Measurements from ENCODE around the gene TRIM10. TPM values are rescaled to one million over a fixed set of nuclear protein-coding genes. Genes with fewer than 3 reads are reported as not detected.
"Not testable (repeated sequence)": the region's sequence is repeated elsewhere in the genome, so short reads cannot be mapped to it uniquely, and the experiment has no call there.

Gene TRIM10
- total RNA-seq, 4 donors from 2014 or later = 0.08 TPM; not detected in 3

- peaks cover 0 to 6% (median 5%) of the 10 kb centered on the region in 3 donors for H3K4me1 ChIP-seq
- H3K36me3 ChIP-seq = no peaks in the 10 kb centered on the region
- peaks cover 72% of the 10 kb centered on the region for H3K27me3 ChIP-seq
- H3K9me3 ChIP-seq = no peaks in the 10 kb centered on the region
- no peak for ATAC-seq
- no peak overlapping the region for H3K4me3 ChIP-seq
- H3K27ac ChIP-seq = no peak overlapping the region
- 41 to 47% methylated on average over 5 to 6 of the region's 6 CpGs for WGBS, 2 donors (ENCODE audit: low coverage in 1 of 2)
- TF ChIP-seq EP300 (IDR thresholded peaks at IDR 0.05) (no peak), POLR2AphosphoS5 (IDR thresholded peaks at IDR 0.05) (no peak), POLR2A (IDR thresholded peaks at IDR 0.05) (no peak), CTCF (IDR thresholded peaks at IDR 0.05) (no peak)
Measured at GRCh38 chr6:30167101-30167500, 6.1 kb upstream of the TRIM10 start.

- ATAC-seq, H3K4me3 ChIP-seq, H3K9me3 ChIP-seq, H3K27ac ChIP-seq, H3K36me3 ChIP-seq, H3K4me1 ChIP-seq: not testable (repeated sequence)
- peaks cover 54% of the 10 kb centered on the region for H3K27me3 ChIP-seq
- 83 to 92% methylated on average over 1 of the region's 1 CpG for WGBS, 2 donors (ENCODE audit: low coverage in 1 of 2)
Measured at GRCh38 chr6:30165238-30165637, 4.2 kb upstream of the TRIM10 start.

GRCh38 chr6:30164714-30165113 is 3.7 kb upstream of the TRIM10 start:
- H3K4me3 ChIP-seq = no peak overlapping the region
- H3K27me3 ChIP-seq = peaks cover 51% of the 10 kb centered on the region
- ATAC-seq = no peak
- H3K36me3 ChIP-seq = no peaks in the 10 kb centered on the region
- H3K4me1 ChIP-seq = no peaks in the 10 kb centered on the region
- H3K9me3 ChIP-seq = no peaks in the 10 kb centered on the region
- TF ChIP-seq CTCF (IDR thresholded peaks at IDR 0.05) (no peak), POLR2AphosphoS5 (IDR thresholded peaks at IDR 0.05) (no peak), POLR2A (IDR thresholded peaks at IDR 0.05) (no peak), EP300 (IDR thresholded peaks at IDR 0.05) (no peak)
- whole genome bisulfite sequencing, 2 donors (ENCODE audit: low coverage in 1 of 2) = 82 to 89% methylated on average over 4 of the region's 4 CpGs
- no peak overlapping the region for H3K27ac ChIP-seq

- TF ChIP-seq EP300 (IDR thresholded peaks at IDR 0.05) (no peak), POLR2AphosphoS5 (IDR thresholded peaks at IDR 0.05) (no peak), POLR2A (IDR thresholded peaks at IDR 0.05) (no peak), CTCF (IDR thresholded peaks at IDR 0.05) (no peak)
- H3K9me3 ChIP-seq = no peaks in the 10 kb centered on the region
- no peaks in the 10 kb centered on the region for H3K4me1 ChIP-seq
- no peak for ATAC-seq
- peaks cover 48% of the 10 kb centered on the region for H3K27me3 ChIP-seq
- H3K27ac ChIP-seq = no peak overlapping the region
- H3K4me3 ChIP-seq = no peak overlapping the region
- no peaks in the 10 kb centered on the region for H3K36me3 ChIP-seq
- WGBS, 2 donors (ENCODE audit: low coverage in 1 of 2) = 80 to 87% methylated on average over 2 to 3 of the region's 16 CpGs
Measured at GRCh38 chr6:30163918-30164654, 3.1 kb upstream of the TRIM10 start.

- peaks cover 43% of the 10 kb centered on the region for H3K27me3 ChIP-seq
- no peak within 1 kb of the TSS for H3K27ac ChIP-seq
- TF ChIP-seq CTCF (IDR thresholded peaks at IDR 0.05) (no peak), EP300 (IDR thresholded peaks at IDR 0.05) (no peak), POLR2AphosphoS5 (IDR thresholded peaks at IDR 0.05) (no peak), POLR2A (IDR thresholded peaks at IDR 0.05) (no peak)
- H3K4me3 ChIP-seq = no peak within 1 kb of the TSS
- no peaks in the 10 kb centered on the region for H3K4me1 ChIP-seq
- no peaks in the 10 kb centered on the region for H3K9me3 ChIP-seq
- ATAC-seq = no peak
- no peaks in the 10 kb centered on the region for H3K36me3 ChIP-seq
- WGBS, 2 donors (ENCODE audit: low coverage in 1 of 2) = 59 to 69% methylated on average over 5 to 13 of the region's 31 CpGs
Measured at GRCh38 chr6:30163090-30163917, 2.3 kb upstream of the TRIM10 start, which contains the start of gene TRIM15. Gene TRIM15, plus strand, starts transcription at chr6:30163546. Its CDS starts 139 bp downstream, at chr6:30163685.

Measured in gastroesophageal sphincter (tissue), 4 donors.